NOMO-1 (cell line): ENCODE results near the gene FAS.

Experiments
- DNase-seq, 2 experiments: peaks; one replicate each; lab custom pipeline; 2025; ENCODE audit not compliant: unreplicated experiment in 2 of 2; lab: John Stamatoyannopoulos, UW

The FAS gene

GRCh38 chr10:88968391-88968790, 22.2 kb upstream of the FAS start:
- DNase-seq = no peak

- DNase-seq = no peak
Measured at GRCh38 chr10:88971221-88972061, 19.2 kb upstream of the FAS start.

- DNase-seq = no peak
Measured at GRCh38 chr10:88974012-88974411, 16.6 kb upstream of the FAS start.

GRCh38 chr10:88974446-88975376, 15.9 kb upstream of the FAS start:
- DNase-seq = peak in 1 of 2 experiments; percentile 48

- DNase-seq = no peak
Measured at GRCh38 chr10:88975377-88975720, 15.2 kb upstream of the FAS start.

GRCh38 chr10:88978463-88978862, 12.1 kb upstream of the FAS start:
- no peak for DNase-seq

GRCh38 chr10:88979153-88979562, 11.4 kb upstream of the FAS start:
- DNase-seq = no peak

- DNase-seq = no peak
Measured at GRCh38 chr10:88979603-88980002, 11.0 kb upstream of the FAS start.

- no peak for DNase-seq
Measured at GRCh38 chr10:88980247-88980646, 10.4 kb upstream of the FAS start.

GRCh38 chr10:88980800-88981199, 9.8 kb upstream of the FAS start:
- no peak for DNase-seq

- DNase-seq = no peak
Measured at GRCh38 chr10:88981435-88981834, 9.2 kb upstream of the FAS start.

- no peak for DNase-seq
Measured at GRCh38 chr10:88982366-88982765, 8.2 kb upstream of the FAS start.

- no peak for DNase-seq
Measured at GRCh38 chr10:88983206-88983605, 7.4 kb upstream of the FAS start.

- DNase-seq = no peak
Measured at GRCh38 chr10:88983939-88984338, 6.7 kb upstream of the FAS start.

- DNase-seq = no peak
Measured at GRCh38 chr10:88984525-88984924, 6.1 kb upstream of the FAS start.

GRCh38 chr10:88986549-88987242, 3.9 kb upstream of the FAS start:
- DNase-seq = no peak

GRCh38 chr10:88987243-88987725, 3.3 kb upstream of the FAS start:
- peak in 1 of 2 experiments; percentile 36 for DNase-seq

GRCh38 chr10:88987840-88988239, 2.8 kb upstream of the FAS start:
- no peak for DNase-seq

- no peak for DNase-seq
Measured at GRCh38 chr10:88989423-88989822, 1.2 kb upstream of the FAS start.

GRCh38 chr10:88989824-88990383, 694 bp upstream of the FAS start:
- DNase-seq = peak; percentile 79 to 82
